ENCODE data around the gene FAM222A. TPM values are rescaled to one million over a fixed set of nuclear protein-coding genes. Genes with fewer than 3 reads are reported as not detected.

Gene FAM222A
- under 0.01 and 0.25 TPM in 2 replicates for total RNA-seq

GRCh38 chr12:109713187-109714070, at the start of gene FAM222A:
Gene FAM222A (plus strand): TSS chr12:109713825. CDS start chr12:109744147, 30,322 bp downstream.

Other genes with a start within 250 kb of the FAM222A start
- gene KCTD10, start 236.5 kb upstream of the FAM222A start, total RNA-seq: 72.2 and 81.9 TPM in 2 replicates
- gene UBE3B, start 236.2 kb upstream of the FAM222A start, total RNA-seq: 18.0 and 52.7 TPM in 2 replicates
- gene MMAB, start 140.3 kb upstream of the FAM222A start, total RNA-seq: 11.8 and 27.4 TPM in 2 replicates
- gene MVK, start 140.0 kb upstream of the FAM222A start, total RNA-seq: 11.1 and 17.8 TPM in 2 replicates
- 0.49 and 1.9 TPM in 2 replicates for gene TRPV4, start 119.6 kb downstream of the FAM222A start, total RNA-seq
- 40.6 and 45.8 TPM in 2 replicates for gene GLTP, start 166.7 kb downstream of the FAM222A start, total RNA-seq
- gene TCHP, start 186.4 kb downstream of the FAM222A start, total RNA-seq: 7.1 and 13.3 TPM in 2 replicates

Data from bladder microvascular endothelial cell (primary cell).